Cardiac fibroblast (primary cell): ENCODE measurements around the gene MAPK8IP2.

Experiments used
- DNase-seq, 2 donors: peaks; one replicate each; pipeline versions ENCODE4 v3.0.0 to v3.0.0-alpha.2; 2010; ENCODE audit warnings: low read depth in 2 of 2
- H3K4me3 ChIP-seq, 2 donors: replicated peaks in 1 of 2; 1 replicate in 1 of 2; 2 replicates in 1 of 2; pipeline ENCODE4 v1.5.1; 2011; ENCODE audit warnings: low read depth in 2 of 2, low read length in 2 of 2, mild to moderate bottlenecking in 2 of 2, moderate library complexity in 1 of 2
- CTCF ChIP-seq: IDR thresholded peaks from one replicate; pipeline ENCODE4 v1.5.1; 2011; ENCODE audit warnings: low read depth, mild to moderate bottlenecking, low read length, inconsistent platforms

Gene MAPK8IP2

GRCh38 chr22:50600538-50600937, at the start of gene MAPK8IP2:
Gene MAPK8IP2, plus strand, starts transcription at chr22:50600793. Its CDS starts 26 bp downstream, at chr22:50600819.
- DNase-seq, result no peak
- no peak for TF ChIP-seq CTCF
- H3K4me3 ChIP-seq, result peak within 1 kb of the TSS; percentile 22 to 24

GRCh38 chr22:50551160-50551752, 49.3 kb upstream of the MAPK8IP2 start:
- no peak for TF ChIP-seq CTCF
- no peak for DNase-seq
- H3K4me3 ChIP-seq, result no peak overlapping the region

- H3K4me3 ChIP-seq, result no peak overlapping the region
- no peak for TF ChIP-seq CTCF
These were observed 47.3 kb upstream of the MAPK8IP2 start for GRCh38 chr22:50553310-50553709.

GRCh38 chr22:50556703-50557102, 43.9 kb upstream of the MAPK8IP2 start:
- no peak for DNase-seq
- no peak overlapping the region for H3K4me3 ChIP-seq
- TF ChIP-seq CTCF, result no peak

More at GRCh38 chr22:50553310-50553709, 47.3 kb upstream of the MAPK8IP2 start:
- DNase-seq, result no peak

GRCh38 chr22:50560034-50560433, 40.6 kb upstream of the MAPK8IP2 start:
- no peak for TF ChIP-seq CTCF
- H3K4me3 ChIP-seq, result no peak overlapping the region
- DNase-seq, result no peak

- H3K4me3 ChIP-seq, result no peak overlapping the region
- no peak for TF ChIP-seq CTCF
- DNase-seq, result no peak
These were observed 38.9 kb upstream of the MAPK8IP2 start for GRCh38 chr22:50561401-50562358.
